Mesenchymal stem cell (in vitro differentiated cells and primary cell): ENCODE results near the gene TMEM164.

Experiments used
- DNase-seq: peaks from one replicate; pipeline ENCODE4 v3.0.0-alpha.2; 2013
- H2AFZ ChIP-seq: one replicate; pipeline ENCODE4 v1.6.1; 2013; ENCODE audit warnings: low read depth, mild to moderate bottlenecking, control low read depth, inconsistent platforms, low read length, moderate library complexity
- H2AK5ac ChIP-seq: 2 replicates; pipeline ENCODE4 v1.6.1; 2013; ENCODE audit warnings: low read length, moderate library complexity, mild to moderate bottlenecking, inconsistent platforms; ENCODE audit not compliant: severe bottlenecking
- H2BK120ac ChIP-seq: one replicate; pipeline ENCODE4 v1.6.1; 2013; ENCODE audit warnings: low read depth, mild to moderate bottlenecking, inconsistent platforms, low read length, moderate library complexity
- H2BK12ac ChIP-seq, 2 experiments: one replicate each; pipeline ENCODE4 v1.6.1; 2013; ENCODE audit warnings: inconsistent platforms in 2 of 2, low read length in 2 of 2, mild to moderate bottlenecking in 2 of 2, moderate library complexity in 2 of 2, control low read depth in 1 of 2
- H2BK15ac ChIP-seq: one replicate; pipeline ENCODE4 v1.6.1; 2013; ENCODE audit warnings: mild to moderate bottlenecking, low read depth, inconsistent platforms; ENCODE audit not compliant: poor library complexity, severe bottlenecking
- H2BK5ac ChIP-seq: 2 replicates; pipeline ENCODE4 v1.6.1; 2013; ENCODE audit warnings: low read depth, mild to moderate bottlenecking, low read length, control low read depth, inconsistent platforms; ENCODE audit not compliant: poor library complexity, severe bottlenecking
- H3K14ac ChIP-seq, 2 experiments: one replicate each; pipeline ENCODE4 v1.6.1; 2013; ENCODE audit warnings: inconsistent platforms in 2 of 2, low read length in 2 of 2, control low read depth in 1 of 2, mild to moderate bottlenecking in 1 of 2, moderate library complexity in 1 of 2
- H3K18ac ChIP-seq, 2 experiments: one replicate each; pipeline ENCODE4 v1.6.1; 2013; ENCODE audit warnings: inconsistent platforms in 2 of 2, low read length in 2 of 2, control low read depth in 1 of 2, low read depth in 1 of 2, mild to moderate bottlenecking in 1 of 2
- H3K23ac ChIP-seq, 2 experiments: one replicate each; pipeline ENCODE4 v1.6.1; 2013; ENCODE audit warnings: inconsistent platforms in 2 of 2, low read length in 2 of 2, mild to moderate bottlenecking in 2 of 2, moderate library complexity in 2 of 2, control low read depth in 1 of 2
- H3K27ac ChIP-seq: 2 replicates; pipeline ENCODE4 v1.5.1; 2013; ENCODE audit warnings: mild to moderate bottlenecking, moderate library complexity, low read length, control low read depth, inconsistent platforms; ENCODE audit not compliant: poor library complexity, severe bottlenecking
- H3K27me3 ChIP-seq, 2 experiments: 2 replicates each; pipeline versions ENCODE4 v1.6.1 to v1.7.0; 2013; ENCODE audit warnings: low read length in 2 of 2, mild to moderate bottlenecking in 2 of 2, moderate library complexity in 2 of 2, control low read depth in 1 of 2, inconsistent platforms in 1 of 2; ENCODE audit not compliant: control insufficient read depth in 1 of 2, insufficient read depth in 1 of 2
- H3K36me3 ChIP-seq, 2 experiments: 2 replicates each; pipeline versions ENCODE4 v1.6.1 to v1.7.0; 2013; ENCODE audit warnings: low read length in 2 of 2, control low read depth in 1 of 2, inconsistent platforms in 1 of 2, low read depth in 1 of 2, mild to moderate bottlenecking in 1 of 2; ENCODE audit not compliant: insufficient read depth in 2 of 2, control insufficient read depth in 1 of 2
- H3K4ac ChIP-seq, 2 experiments: one replicate each; pipeline ENCODE4 v1.6.1; 2013; ENCODE audit warnings: inconsistent platforms in 2 of 2, low read length in 2 of 2, mild to moderate bottlenecking in 2 of 2, moderate library complexity in 2 of 2, control low read depth in 1 of 2, low read depth in 1 of 2
- H3K4me1 ChIP-seq: 2 replicates; pipeline ENCODE4 v1.6.1; 2013; ENCODE audit warnings: low read depth, low read length, control low read depth; ENCODE audit not compliant: control insufficient read depth, insufficient read depth
- H3K4me2 ChIP-seq: 2 replicates; pipeline ENCODE4 v1.6.1; 2013; ENCODE audit warnings: low read length, mild to moderate bottlenecking, inconsistent platforms; ENCODE audit not compliant: poor library complexity, severe bottlenecking
- H3K4me3 ChIP-seq, 2 experiments: 2 replicates each; pipeline versions ENCODE4 v1.5.1 to v1.7.0; 2013; ENCODE audit warnings: low read length in 2 of 2, mild to moderate bottlenecking in 2 of 2, control low read depth in 1 of 2, low read depth in 1 of 2; ENCODE audit not compliant: insufficient read depth in 1 of 2
- H3K79me1 ChIP-seq: replicated peaks from 2 replicates; pipeline ENCODE4 v1.6.1; 2013; ENCODE audit warnings: mild to moderate bottlenecking, control low read depth, low read length, inconsistent platforms; ENCODE audit not compliant: poor library complexity, severe bottlenecking
- H3K9ac ChIP-seq: 2 replicates; pipeline ENCODE4 v1.7.0; 2013; ENCODE audit warnings: mild to moderate bottlenecking, low read length, moderate library complexity
- H3K9me3 ChIP-seq: 2 replicates; pipeline ENCODE4 v1.7.0; 2013; ENCODE audit warnings: mild to moderate bottlenecking, low read length; ENCODE audit not compliant: control insufficient read depth
- H4K8ac ChIP-seq: one replicate; pipeline ENCODE4 v1.6.1; 2013; ENCODE audit warnings: inconsistent platforms, mild to moderate bottlenecking, low read length, moderate library complexity
- H4K91ac ChIP-seq: one replicate; pipeline ENCODE4 v1.6.1; 2013; ENCODE audit warnings: mild to moderate bottlenecking, low read length, inconsistent platforms
- WGBS: methylation state at CpG from one replicate; pipeline ENCODE4 v1.1.7; 2013; ENCODE audit warnings: mixed read lengths; 5-methylcytosine and 5-hydroxymethylcytosine counted together

TMEM164 gene

GRCh38 chrX:110034036-110034435, 31.1 kb downstream of the TMEM164 start:
- Histone ChIP-seq H3K4me3 (no peak overlapping the region), H2BK15ac (no peak overlapping the region), H3K79me1 (no peaks in the 10 kb centered on the region), H3K27me3 (peaks cover 0 to 27% of the 10 kb centered on the region in 2 experiments), H4K8ac (no peak overlapping the region), H2AK5ac (no peak overlapping the region), H2BK120ac (no peak overlapping the region), H3K4ac (no peak overlapping the region), H2AFZ (no peak overlapping the region), H3K36me3 (no peaks in the 10 kb centered on the region), H3K23ac (no peak overlapping the region), H3K9ac (no peak overlapping the region), H3K4me2 (no peak overlapping the region), H3K9me3 (no peaks in the 10 kb centered on the region), H2BK12ac (no peak overlapping the region), H3K14ac (no peak overlapping the region), H2BK5ac (no peak overlapping the region), H3K27ac (no peak overlapping the region), H3K4me1 (no peaks in the 10 kb centered on the region), H4K91ac (no peak overlapping the region), H3K18ac (no peak overlapping the region)
- no CpG with 5 or more reads among the region's 2 CpGs for WGBS
- no peak for DNase-seq

- Histone ChIP-seq H3K23ac (no peak overlapping the region), H3K18ac (no peak overlapping the region), H2BK12ac (no peak overlapping the region), H3K9me3 (no peaks in the 10 kb centered on the region), H3K4me1 (no peaks in the 10 kb centered on the region), H4K91ac (no peak overlapping the region), H2BK120ac (no peak overlapping the region), H3K4ac (no peak overlapping the region), H3K14ac (no peak overlapping the region), H2AFZ (no peak overlapping the region), H3K27me3 (peaks cover 0 to 39% of the 10 kb centered on the region in 2 experiments), H2AK5ac (no peak overlapping the region), H3K27ac (no peak overlapping the region), H3K9ac (no peak overlapping the region), H3K4me2 (no peak overlapping the region), H4K8ac (no peak overlapping the region), H3K36me3 (no peaks in the 10 kb centered on the region), H2BK15ac (no peak overlapping the region), H3K79me1 (no peaks in the 10 kb centered on the region), H3K4me3 (no peak overlapping the region), H2BK5ac (no peak overlapping the region)
- no peak for DNase-seq
- WGBS: 81% methylated on average over 2 of the region's 3 CpGs
Measured at GRCh38 chrX:110036162-110037033, 33.5 kb downstream of the TMEM164 start.

- Histone ChIP-seq H2AFZ (no peak overlapping the region), H3K9me3 (no peaks in the 10 kb centered on the region), H3K36me3 (no peaks in the 10 kb centered on the region), H3K9ac (no peak overlapping the region), H2AK5ac (no peak overlapping the region), H3K4ac (no peak overlapping the region), H3K4me2 (no peak overlapping the region), H2BK120ac (no peak overlapping the region), H3K79me1 (no peaks in the 10 kb centered on the region), H3K18ac (no peak overlapping the region), H4K91ac (no peak overlapping the region), H2BK12ac (no peak overlapping the region), H3K27ac (no peak overlapping the region), H2BK15ac (no peak overlapping the region), H3K4me1 (no peaks in the 10 kb centered on the region), H3K27me3 (peaks cover 0 to 43% of the 10 kb centered on the region in 2 experiments), H3K23ac (no peak overlapping the region), H4K8ac (no peak overlapping the region), H3K4me3 (no peak overlapping the region), H3K14ac (no peak overlapping the region), H2BK5ac (no peak overlapping the region)
- WGBS: 80% methylated on average over 1 of the region's 2 CpGs
- DNase-seq: no peak
Measured at GRCh38 chrX:110037178-110037577, 34.3 kb downstream of the TMEM164 start.

GRCh38 chrX:110038900-110039299, 36.0 kb downstream of the TMEM164 start:
- no peak overlapping the region for H3K9ac ChIP-seq
- no peak overlapping the region for H2AFZ ChIP-seq
- no peak overlapping the region for H3K27ac ChIP-seq
- peaks cover 0 to 30% of the 10 kb centered on the region in 2 experiments for H3K27me3 ChIP-seq
- no peak overlapping the region for H3K4me3 ChIP-seq
- H3K14ac ChIP-seq: no peak overlapping the region
- H3K79me1 ChIP-seq: no peaks in the 10 kb centered on the region
- H3K36me3 ChIP-seq: no peaks in the 10 kb centered on the region
- no peak overlapping the region for H2BK12ac ChIP-seq
- DNase-seq: no peak
- no peaks in the 10 kb centered on the region for H3K4me1 ChIP-seq
- H2BK120ac ChIP-seq: no peak overlapping the region
- H2AK5ac ChIP-seq: no peak overlapping the region
- H3K23ac ChIP-seq: no peak overlapping the region
- H3K4me2 ChIP-seq: no peak overlapping the region
- H3K9me3 ChIP-seq: no peaks in the 10 kb centered on the region
- no peak overlapping the region for H3K18ac ChIP-seq
- no peak overlapping the region for H4K91ac ChIP-seq
- no peak overlapping the region for H2BK5ac ChIP-seq
- no peak overlapping the region for H4K8ac ChIP-seq
- no peak overlapping the region for H3K4ac ChIP-seq
- no peak overlapping the region for H2BK15ac ChIP-seq
